Measurements from ENCODE around the gene TXNDC9. TPM values are rescaled to one million over a fixed set of nuclear protein-coding genes. Genes with fewer than 3 reads are reported as not detected.
A peak's percentile ranks its signal among the peaks of the same experiment; 100 is the strongest.
"Not testable (repeated sequence)": the region's sequence is repeated elsewhere in the genome, so short reads cannot be mapped to it uniquely, and the experiment has no call there.

TXNDC9 gene
- total RNA-seq, 1 experiment from 2014 or later: 38.6 TPM

DNA sequence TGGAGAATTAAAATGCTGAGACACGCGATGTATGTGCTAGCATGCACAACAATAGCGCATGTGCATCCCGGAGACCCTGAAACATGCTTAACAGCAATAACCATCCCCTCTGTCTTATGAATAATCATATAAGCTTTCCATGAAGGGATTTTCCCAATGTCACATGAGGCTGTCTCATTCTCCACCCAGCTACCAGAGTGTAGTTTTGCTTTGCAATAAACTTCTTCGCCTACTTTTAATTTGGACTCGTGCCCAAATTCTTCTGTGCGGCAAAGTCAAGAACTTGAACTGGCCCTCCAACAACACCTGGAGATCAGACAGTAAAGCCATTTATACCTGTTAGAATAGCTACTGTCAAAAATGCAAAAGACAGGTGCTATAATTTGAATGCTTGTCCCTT, 50.6 kb downstream of the TXNDC9 start:
- DNase-seq: no peak
- H3K27me3 ChIP-seq (ENCODE audit: insufficient read depth, low read depth): no peaks in the 10 kb centered on the region
- H3K4me1 ChIP-seq (replicated peaks; ENCODE audit: insufficient read depth): no peaks in the 10 kb centered on the region
- H3K4me3 ChIP-seq: no peak overlapping the region
- H3K9me3 ChIP-seq (ENCODE audit: insufficient read depth, low read depth): 0 out of 2 replicates have a peak, but pooled peaks cover 3% of the 10 kb centered on the region
- H3F3A ChIP-seq (ENCODE audit: insufficient read depth, low read depth): no peaks in the 10 kb centered on the region
- H3K79me2 ChIP-seq (ENCODE audit: low read depth): no peaks in the 10 kb centered on the region
- H4K20me1 ChIP-seq (ENCODE audit: insufficient read depth): no peaks in the 10 kb centered on the region
- no TSS peak for BruUV-seq (replicated peaks)
- H3K27ac ChIP-seq: no peak overlapping the region
- intact Hi-C loops (cut with micrococcal nuclease; ENCODE audit: unreplicated experiment): no loop called here
- no peaks in the 10 kb centered on the region for H3K36me3 ChIP-seq (ENCODE audit: low read depth)
- ChIA-PET CTCF (no interaction called here), POLR2A (ENCODE audit: unreplicated experiment) (no interaction called here)
- no peak overlapping the region for H2AFZ ChIP-seq
- no peaks in the 10 kb centered on the region for H3K9me2 ChIP-seq (ENCODE audit: insufficient read depth)
- TF ChIP-seq EZH2 (IDR thresholded peaks at IDR 0.05; ENCODE audit: low read depth): no peak
- TF ChIP-seq, protein P1, sequence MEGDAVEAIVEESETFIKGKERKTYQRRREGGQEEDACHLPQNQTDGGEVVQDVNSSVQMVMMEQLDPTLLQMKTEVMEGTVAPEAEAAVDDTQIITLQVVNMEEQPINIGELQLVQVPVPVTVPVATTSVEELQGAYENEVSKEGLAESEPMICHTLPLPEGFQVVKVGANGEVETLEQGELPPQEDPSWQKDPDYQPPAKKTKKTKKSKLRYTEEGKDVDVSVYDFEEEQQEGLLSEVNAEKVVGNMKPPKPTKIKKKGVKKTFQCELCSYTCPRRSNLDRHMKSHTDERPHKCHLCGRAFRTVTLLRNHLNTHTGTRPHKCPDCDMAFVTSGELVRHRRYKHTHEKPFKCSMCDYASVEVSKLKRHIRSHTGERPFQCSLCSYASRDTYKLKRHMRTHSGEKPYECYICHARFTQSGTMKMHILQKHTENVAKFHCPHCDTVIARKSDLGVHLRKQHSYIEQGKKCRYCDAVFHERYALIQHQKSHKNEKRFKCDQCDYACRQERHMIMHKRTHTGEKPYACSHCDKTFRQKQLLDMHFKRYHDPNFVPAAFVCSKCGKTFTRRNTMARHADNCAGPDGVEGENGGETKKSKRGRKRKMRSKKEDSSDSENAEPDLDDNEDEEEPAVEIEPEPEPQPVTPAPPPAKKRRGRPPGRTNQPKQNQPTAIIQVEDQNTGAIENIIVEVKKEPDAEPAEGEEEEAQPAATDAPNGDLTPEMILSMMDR (conservative IDR thresholded peaks at IDR 0.05): no peak
- no peak overlapping the region for H3K4me2 ChIP-seq

DNA sequence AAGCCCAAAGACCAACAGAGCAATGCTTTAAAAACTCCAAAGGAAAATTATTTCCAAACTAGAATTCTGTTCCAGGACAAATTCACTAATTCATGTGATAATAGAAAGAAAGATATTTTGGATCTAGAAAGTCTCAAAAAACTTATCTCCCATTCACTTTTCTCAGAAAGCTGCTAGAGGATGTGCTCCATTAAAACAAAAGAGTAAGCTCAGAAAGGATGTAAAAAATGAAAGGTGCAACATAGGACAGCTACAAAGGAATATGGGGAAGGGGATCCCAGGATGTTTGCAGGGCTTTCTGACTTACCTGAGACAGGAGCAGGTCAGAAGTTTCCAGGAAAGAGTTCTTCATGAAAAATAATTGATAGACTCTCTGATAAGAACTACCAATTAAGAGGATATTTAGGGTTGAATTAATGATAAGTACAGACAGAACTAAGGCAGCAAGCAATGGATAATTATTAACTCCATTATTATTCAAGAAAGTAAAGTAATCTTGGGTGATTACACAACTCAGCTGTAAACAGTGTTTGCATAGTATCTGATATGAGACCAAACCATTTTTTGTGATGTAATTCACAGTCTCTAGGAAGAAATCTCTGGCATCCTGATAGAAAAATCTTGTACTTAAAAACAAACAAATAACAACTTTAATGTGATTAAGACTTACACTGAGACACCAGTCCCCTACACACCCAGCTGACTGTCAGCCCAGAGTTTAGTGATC, 56.0 kb downstream of the TXNDC9 start:
- H3K4me2 ChIP-seq: no peak overlapping the region
- H3K4me1 ChIP-seq (replicated peaks; ENCODE audit: insufficient read depth): peaks cover 12% of the 10 kb centered on the region
- no peaks in the 10 kb centered on the region for H3K79me2 ChIP-seq (ENCODE audit: low read depth)
- BruUV-seq (replicated peaks): no TSS peak
- H3K9me3 ChIP-seq (ENCODE audit: insufficient read depth, low read depth): 0 out of 2 replicates have a peak, but pooled peaks cover 7% of the 10 kb centered on the region
- no peaks in the 10 kb centered on the region for H3K9me2 ChIP-seq (ENCODE audit: insufficient read depth)
- no peak overlapping the region for H3K4me3 ChIP-seq
- intact Hi-C loops (cut with micrococcal nuclease; ENCODE audit: unreplicated experiment): no loop called here
- ChIA-PET POLR2A (ENCODE audit: unreplicated experiment) (no interaction called here), CTCF (no interaction called here)
- no peak overlapping the region for H3K27ac ChIP-seq
- peaks cover 14% of the 10 kb centered on the region for H3F3A ChIP-seq (ENCODE audit: insufficient read depth, low read depth)
- DNase-seq: no peak
- TF ChIP-seq EZH2 (IDR thresholded peaks at IDR 0.05; ENCODE audit: low read depth): no peak
- TF ChIP-seq, protein P1 (conservative IDR thresholded peaks at IDR 0.05): no peak
- H3K36me3 ChIP-seq (ENCODE audit: low read depth): no peaks in the 10 kb centered on the region
- no peaks in the 10 kb centered on the region for H3K27me3 ChIP-seq (ENCODE audit: insufficient read depth, low read depth)
- H2AFZ ChIP-seq: no peak overlapping the region
- H4K20me1 ChIP-seq (ENCODE audit: insufficient read depth): no peaks in the 10 kb centered on the region

DNA sequence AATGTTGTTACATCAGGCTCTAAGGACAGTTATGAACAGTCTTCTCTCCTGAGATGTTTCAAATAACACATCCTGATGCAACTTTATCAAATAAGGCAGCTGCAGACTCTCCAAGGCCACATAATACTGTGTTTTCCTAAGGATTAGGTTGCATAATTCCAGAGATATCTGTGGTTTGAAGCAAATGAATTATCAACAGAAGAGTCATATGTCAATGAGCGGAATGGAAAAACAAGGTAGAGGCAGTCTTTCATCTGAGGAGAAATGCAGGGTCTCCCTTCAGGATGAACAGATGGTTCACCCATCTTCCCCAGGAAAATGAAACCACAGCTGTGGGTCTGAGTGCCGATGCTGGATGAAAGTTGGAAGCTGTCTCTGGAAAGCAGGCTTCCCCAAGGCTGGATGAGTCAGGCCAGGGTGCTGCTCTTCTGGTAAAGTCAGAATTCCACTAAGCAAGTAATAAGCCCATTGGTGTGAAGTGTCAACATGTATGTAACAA, 57.3 kb downstream of the TXNDC9 start:
- peaks cover 3% of the 10 kb centered on the region; the same call in 1 of the 2 replicates for H3K27me3 ChIP-seq (ENCODE audit: insufficient read depth, low read depth)
- peak overlapping the region; percentile 13; the same call in 1 of the 2 replicates for H2AFZ ChIP-seq
- H4K20me1 ChIP-seq (ENCODE audit: insufficient read depth): no peaks in the 10 kb centered on the region
- H3K27ac ChIP-seq: peak overlapping the region; percentile 17
- CTCF ChIA-PET: no interaction called here
- H3K4me3 ChIP-seq: peak overlapping the region; percentile 38; the same call in 1 of the 2 replicates
- H3K9me3 ChIP-seq (ENCODE audit: insufficient read depth, low read depth): peaks cover 7% of the 10 kb centered on the region; the same call in 1 of the 2 replicates
- peaks cover 14% of the 10 kb centered on the region for H3F3A ChIP-seq (ENCODE audit: insufficient read depth, low read depth)
- H3K36me3 ChIP-seq (ENCODE audit: low read depth): no peaks in the 10 kb centered on the region
- TF ChIP-seq EZH2 (IDR thresholded peaks at IDR 0.05; ENCODE audit: low read depth): no peak
- TF ChIP-seq, protein P1 (conservative IDR thresholded peaks at IDR 0.05): no peak
- no peaks in the 10 kb centered on the region for H3K79me2 ChIP-seq (ENCODE audit: low read depth)
- no TSS peak for BruUV-seq (replicated peaks)
- peak in 1 of 2 experiments; percentile 83 for DNase-seq
- POLR2A ChIA-PET (ENCODE audit: unreplicated experiment): interaction anchor here (0.6 kb wide), 1 partner anchor 34 kb away, joined by 3 read pairs; no protein-coding TSS in a partner anchor
- H3K9me2 ChIP-seq (ENCODE audit: insufficient read depth): no peaks in the 10 kb centered on the region
- H3K4me1 ChIP-seq (replicated peaks; ENCODE audit: insufficient read depth): peaks cover 12% of the 10 kb centered on the region
- H3K4me2 ChIP-seq: peak overlapping the region; percentile 69
- intact Hi-C loops (cut with micrococcal nuclease; ENCODE audit: unreplicated experiment): no loop called here

DNA sequence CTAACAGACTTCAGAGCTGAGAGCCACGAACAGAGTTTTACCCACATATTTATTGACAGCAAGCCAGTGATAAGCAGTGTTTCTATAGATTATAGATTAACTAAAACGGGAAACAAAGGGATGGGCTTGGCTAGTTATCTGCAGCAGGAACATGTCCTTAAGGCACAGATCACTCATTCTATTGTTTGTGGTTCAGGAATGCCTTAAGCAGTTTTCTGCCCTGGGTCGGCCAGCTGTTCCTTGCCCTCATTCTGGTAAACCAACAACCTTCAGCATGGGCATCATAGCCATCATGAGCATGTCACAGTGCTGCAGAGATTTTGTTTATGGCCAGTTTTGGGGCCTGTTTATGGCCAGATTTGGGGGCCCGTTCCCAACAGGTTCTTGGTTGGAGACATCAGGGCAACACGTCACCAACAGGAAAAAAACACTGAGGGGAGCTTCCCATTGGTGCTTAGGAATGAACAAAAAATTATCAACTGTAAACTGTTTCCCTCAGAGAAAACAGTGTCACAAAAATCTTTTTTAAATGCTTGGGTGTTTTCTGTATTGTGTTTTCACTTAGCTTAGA, 57.9 kb downstream of the TXNDC9 start:
- H2AFZ ChIP-seq: peak overlapping the region; percentile 13; the same call in 1 of the 2 replicates
- H3K27me3 ChIP-seq (ENCODE audit: insufficient read depth, low read depth); DNase-seq; intact Hi-C loops (cut with micrococcal nuclease; ENCODE audit: unreplicated experiment); H3K9me3 ChIP-seq (ENCODE audit: insufficient read depth, low read depth); H3K79me2 ChIP-seq (ENCODE audit: low read depth); H3K36me3 ChIP-seq (ENCODE audit: low read depth); H3K9me2 ChIP-seq (ENCODE audit: insufficient read depth); H4K20me1 ChIP-seq (ENCODE audit: insufficient read depth); BruUV-seq (replicated peaks); CTCF ChIA-PET; POLR2A ChIA-PET (ENCODE audit: unreplicated experiment): not testable (repeated sequence)
- H3K27ac ChIP-seq: peak overlapping the region; percentile 17; the same call in 1 of the 2 replicates
- H3K4me2 ChIP-seq: peak overlapping the region; percentile 69
- H3K4me3 ChIP-seq: peak overlapping the region; percentile 38; the same call in 1 of the 2 replicates
- H3K4me1 ChIP-seq (replicated peaks; ENCODE audit: insufficient read depth): peaks cover 12% of the 10 kb centered on the region
- peaks cover 14% of the 10 kb centered on the region for H3F3A ChIP-seq (ENCODE audit: insufficient read depth, low read depth)
